ENCODE data around the gene LCP1.

Gene LCP1

GRCh38 chr13:46088821-46089562, 93.0 kb downstream of the LCP1 start:
- Histone ChIP-seq H3K36me3 (ENCODE audit: control insufficient read depth, insufficient read depth, low read length) (no peaks in the 10 kb centered on the region), H3K27ac (no peak overlapping the region), H3K27me3 (ENCODE audit: control insufficient read depth, insufficient read depth, low read length) (no peaks in the 10 kb centered on the region), H3K79me2 (no peaks in the 10 kb centered on the region), H3K4me1 (no peaks in the 10 kb centered on the region), H2AFZ (no peak overlapping the region), H3K9me3 (ENCODE audit: control insufficient read depth, low read length) (no peaks in the 10 kb centered on the region), H3K9ac (no peak overlapping the region), H3K4me2 (ENCODE audit: low read length) (no peak overlapping the region), H3K4me3 (ENCODE audit: low read depth, low read length) (no peak overlapping the region)
- TF ChIP-seq CTCF (IDR thresholded peaks at IDR 0.05): no peak

- no peaks in the 10 kb centered on the region for H3K36me3 ChIP-seq (ENCODE audit: control insufficient read depth, insufficient read depth, low read length)
- H2AFZ ChIP-seq: no peak overlapping the region
- no peak for TF ChIP-seq CTCF (IDR thresholded peaks at IDR 0.05)
- H3K4me3 ChIP-seq (ENCODE audit: low read depth, low read length): no peak overlapping the region
- no peak overlapping the region for H3K4me2 ChIP-seq (ENCODE audit: low read length)
- no peak overlapping the region for H3K9ac ChIP-seq
- no peaks in the 10 kb centered on the region for H3K79me2 ChIP-seq
- no peaks in the 10 kb centered on the region for H3K27me3 ChIP-seq (ENCODE audit: control insufficient read depth, insufficient read depth, low read length)
- no peaks in the 10 kb centered on the region for H3K4me1 ChIP-seq
- no peak overlapping the region for H3K27ac ChIP-seq
- no peaks in the 10 kb centered on the region for H3K9me3 ChIP-seq (ENCODE audit: control insufficient read depth, low read length)
Measured at GRCh38 chr13:46087481-46087880, 94.5 kb downstream of the LCP1 start.

GRCh38 chr13:46086985-46087384, 95.0 kb downstream of the LCP1 start:
- TF ChIP-seq CTCF (IDR thresholded peaks at IDR 0.05): no peak
- no peak overlapping the region for H2AFZ ChIP-seq
- H3K4me1 ChIP-seq: no peaks in the 10 kb centered on the region
- H3K27ac ChIP-seq: no peak overlapping the region
- H3K27me3 ChIP-seq (ENCODE audit: control insufficient read depth, insufficient read depth, low read length): no peaks in the 10 kb centered on the region
- H3K36me3 ChIP-seq (ENCODE audit: control insufficient read depth, insufficient read depth, low read length): no peaks in the 10 kb centered on the region
- H3K4me3 ChIP-seq (ENCODE audit: low read depth, low read length): no peak overlapping the region
- H3K9me3 ChIP-seq (ENCODE audit: control insufficient read depth, low read length): no peaks in the 10 kb centered on the region
- no peaks in the 10 kb centered on the region for H3K79me2 ChIP-seq
- H3K9ac ChIP-seq: no peak overlapping the region
- no peak overlapping the region for H3K4me2 ChIP-seq (ENCODE audit: low read length)

GRCh38 chr13:46086421-46086922, 95.5 kb downstream of the LCP1 start:
- H3K4me3 ChIP-seq (ENCODE audit: low read depth, low read length): no peak overlapping the region
- H3K4me1 ChIP-seq: no peaks in the 10 kb centered on the region
- no peaks in the 10 kb centered on the region for H3K27me3 ChIP-seq (ENCODE audit: control insufficient read depth, insufficient read depth, low read length)
- H3K36me3 ChIP-seq (ENCODE audit: control insufficient read depth, insufficient read depth, low read length): no peaks in the 10 kb centered on the region
- no peak overlapping the region for H3K4me2 ChIP-seq (ENCODE audit: low read length)
- H3K9ac ChIP-seq: no peak overlapping the region
- no peak for TF ChIP-seq CTCF (IDR thresholded peaks at IDR 0.05)
- H3K79me2 ChIP-seq: no peaks in the 10 kb centered on the region
- H2AFZ ChIP-seq: no peak overlapping the region
- no peak overlapping the region for H3K27ac ChIP-seq
- no peaks in the 10 kb centered on the region for H3K9me3 ChIP-seq (ENCODE audit: control insufficient read depth, low read length)

- no peak overlapping the region for H3K27ac ChIP-seq
- no peaks in the 10 kb centered on the region for H3K36me3 ChIP-seq (ENCODE audit: control insufficient read depth, insufficient read depth, low read length)
- no peak overlapping the region for H3K4me3 ChIP-seq (ENCODE audit: low read depth, low read length)
- H3K27me3 ChIP-seq (ENCODE audit: control insufficient read depth, insufficient read depth, low read length): no peaks in the 10 kb centered on the region
- no peaks in the 10 kb centered on the region for H3K9me3 ChIP-seq (ENCODE audit: control insufficient read depth, low read length)
- H3K9ac ChIP-seq: no peak overlapping the region
- no peak for TF ChIP-seq CTCF (IDR thresholded peaks at IDR 0.05)
- H2AFZ ChIP-seq: no peak overlapping the region
- H3K79me2 ChIP-seq: no peaks in the 10 kb centered on the region
- no peak overlapping the region for H3K4me2 ChIP-seq (ENCODE audit: low read length)
- H3K4me1 ChIP-seq: no peaks in the 10 kb centered on the region
Measured at GRCh38 chr13:46085737-46086136, 96.2 kb downstream of the LCP1 start.
